ENCODE data around the gene ZDHHC11B. TPM values are rescaled to one million over a fixed set of nuclear protein-coding genes. Genes with fewer than 3 reads are reported as not detected.
"Not testable (repeated sequence)": the region's sequence is repeated elsewhere in the genome, so short reads cannot be mapped to it uniquely, and the experiment has no call there.

The ZDHHC11B gene
- total RNA-seq, 5 donors from 2014 or later (not counting 1 experiment from before 2014, with no cell fraction given), result 2.1 to 20.6 (median 3.6) TPM

GRCh38 chr5:716740-717139 is 67.8 kb downstream of the ZDHHC11B start:
- H3K4me3 ChIP-seq (ENCODE audit: control insufficient read depth in 1 of 2, extremely low read depth in 1 of 2, low read length in 1 of 2); H3K4me3 Mint-ChIP-seq; ATAC-seq (replicated peaks in 1 of 4); H3K27ac ChIP-seq (ENCODE audit: low read length); H3K36me3 ChIP-seq (ENCODE audit: control insufficient read depth in 2 of 2, extremely low read depth in 1 of 2, insufficient read depth in 1 of 2, low read length in 1 of 2); CTCF ChIA-PET; POLR2A ChIA-PET; DNase-seq; H3K9me3 ChIP-seq; H3K27me3 ChIP-seq (replicated peaks in 1 of 2; ENCODE audit: control insufficient read depth in 2 of 2, extremely low read depth in 1 of 2, insufficient read depth in 2 of 2, low read length in 1 of 2); H3K27ac Mint-ChIP-seq; H3K4me1 ChIP-seq (ENCODE audit: control insufficient read depth in 1 of 2, extremely low read depth in 1 of 2, insufficient read depth in 2 of 2, low read length in 2 of 2); H3K4me1 Mint-ChIP-seq: not testable (repeated sequence)
- Mint-ChIP-seq H3K9me3 (peaks cover 7 to 25% (median 17%) of the 10 kb centered on the region in 3 donors), H3K36me3 (peaks cover 19% of the 10 kb centered on the region), H3K27me3 (peaks cover 16 to 23% of the 10 kb centered on the region in 2 donors)
- no CpG with 5 or more reads among the region's 4 CpGs for WGBS (ENCODE audit: insufficient coverage)

GRCh38 chr5:715636-716035 is 68.9 kb downstream of the ZDHHC11B start:
- Mint-ChIP-seq H3K27me3 (peaks cover 17 to 21% of the 10 kb centered on the region in 2 donors), H3K36me3 (peaks cover 19% of the 10 kb centered on the region), H3K9me3 (peaks cover 7 to 25% (median 17%) of the 10 kb centered on the region in 3 donors)
- H3K36me3 ChIP-seq (ENCODE audit: control insufficient read depth in 2 of 2, extremely low read depth in 1 of 2, insufficient read depth in 1 of 2, low read length in 1 of 2); H3K4me1 Mint-ChIP-seq; ATAC-seq (replicated peaks in 1 of 4); H3K27ac Mint-ChIP-seq; H3K9me3 ChIP-seq; H3K4me1 ChIP-seq (ENCODE audit: control insufficient read depth in 1 of 2, extremely low read depth in 1 of 2, insufficient read depth in 2 of 2, low read length in 2 of 2); DNase-seq; CTCF ChIA-PET; POLR2A ChIA-PET; H3K4me3 ChIP-seq (ENCODE audit: control insufficient read depth in 1 of 2, extremely low read depth in 1 of 2, low read length in 1 of 2); H3K27ac ChIP-seq (ENCODE audit: low read length); H3K4me3 Mint-ChIP-seq: not testable (repeated sequence)
- 75% methylated on average over 2 of the region's 4 CpGs for WGBS (ENCODE audit: insufficient coverage)
- H3K27me3 ChIP-seq (replicated peaks in 1 of 2; ENCODE audit: control insufficient read depth in 2 of 2, extremely low read depth in 1 of 2, insufficient read depth in 2 of 2, low read length in 1 of 2), result peaks cover 0 to 10% of the 10 kb centered on the region in 2 experiments

GRCh38 chr5:714215-715118 is 70.1 kb downstream of the ZDHHC11B start:
- POLR2A ChIA-PET; DNase-seq; H3K4me3 ChIP-seq (ENCODE audit: control insufficient read depth in 1 of 2, extremely low read depth in 1 of 2, low read length in 1 of 2); H3K27ac ChIP-seq (ENCODE audit: low read length); H3K4me3 Mint-ChIP-seq; ATAC-seq (replicated peaks in 1 of 4); H3K4me1 ChIP-seq (ENCODE audit: control insufficient read depth in 1 of 2, extremely low read depth in 1 of 2, insufficient read depth in 2 of 2, low read length in 2 of 2); H3K36me3 ChIP-seq (ENCODE audit: control insufficient read depth in 2 of 2, extremely low read depth in 1 of 2, insufficient read depth in 1 of 2, low read length in 1 of 2); H3K9me3 ChIP-seq; H3K4me1 Mint-ChIP-seq; CTCF ChIA-PET; H3K27ac Mint-ChIP-seq: not testable (repeated sequence)
- peaks cover 17% of the 10 kb centered on the region for H3K36me3 Mint-ChIP-seq
- peaks cover 5 to 23% (median 8%) of the 10 kb centered on the region in 3 donors for H3K9me3 Mint-ChIP-seq
- H3K27me3 Mint-ChIP-seq, result peaks cover 17 to 21% of the 10 kb centered on the region in 2 donors
- WGBS (ENCODE audit: insufficient coverage), result no CpG with 5 or more reads among the region's 8 CpGs
- H3K27me3 ChIP-seq (replicated peaks in 1 of 2; ENCODE audit: control insufficient read depth in 2 of 2, extremely low read depth in 1 of 2, insufficient read depth in 2 of 2, low read length in 1 of 2), result peaks cover 0 to 10% of the 10 kb centered on the region in 2 experiments

- H3K4me3 ChIP-seq (ENCODE audit: control insufficient read depth in 1 of 2, extremely low read depth in 1 of 2, low read length in 1 of 2); POLR2A ChIA-PET; H3K4me3 Mint-ChIP-seq; H3K36me3 ChIP-seq (ENCODE audit: control insufficient read depth in 2 of 2, extremely low read depth in 1 of 2, insufficient read depth in 1 of 2, low read length in 1 of 2); CTCF ChIA-PET; H3K9me3 ChIP-seq; H3K4me1 Mint-ChIP-seq; H3K27ac Mint-ChIP-seq; ATAC-seq (replicated peaks in 1 of 4); H3K27ac ChIP-seq (ENCODE audit: low read length); DNase-seq; H3K4me1 ChIP-seq (ENCODE audit: control insufficient read depth in 1 of 2, extremely low read depth in 1 of 2, insufficient read depth in 2 of 2, low read length in 2 of 2): not testable (repeated sequence)
- Mint-ChIP-seq H3K27me3 (peaks cover 17 to 21% of the 10 kb centered on the region in 2 donors), H3K9me3 (peaks cover under 1 to 16% (median under 1%) of the 10 kb centered on the region in 3 donors), H3K36me3 (peaks cover 15% of the 10 kb centered on the region)
- peaks cover 0 to 15% of the 10 kb centered on the region in 2 experiments for H3K27me3 ChIP-seq (replicated peaks in 1 of 2; ENCODE audit: control insufficient read depth in 2 of 2, extremely low read depth in 1 of 2, insufficient read depth in 2 of 2, low read length in 1 of 2)
- no CpG with 5 or more reads among the region's 3 CpGs for WGBS (ENCODE audit: insufficient coverage)
These were observed 70.8 kb downstream of the ZDHHC11B start for GRCh38 chr5:713686-714085.

DNA sequence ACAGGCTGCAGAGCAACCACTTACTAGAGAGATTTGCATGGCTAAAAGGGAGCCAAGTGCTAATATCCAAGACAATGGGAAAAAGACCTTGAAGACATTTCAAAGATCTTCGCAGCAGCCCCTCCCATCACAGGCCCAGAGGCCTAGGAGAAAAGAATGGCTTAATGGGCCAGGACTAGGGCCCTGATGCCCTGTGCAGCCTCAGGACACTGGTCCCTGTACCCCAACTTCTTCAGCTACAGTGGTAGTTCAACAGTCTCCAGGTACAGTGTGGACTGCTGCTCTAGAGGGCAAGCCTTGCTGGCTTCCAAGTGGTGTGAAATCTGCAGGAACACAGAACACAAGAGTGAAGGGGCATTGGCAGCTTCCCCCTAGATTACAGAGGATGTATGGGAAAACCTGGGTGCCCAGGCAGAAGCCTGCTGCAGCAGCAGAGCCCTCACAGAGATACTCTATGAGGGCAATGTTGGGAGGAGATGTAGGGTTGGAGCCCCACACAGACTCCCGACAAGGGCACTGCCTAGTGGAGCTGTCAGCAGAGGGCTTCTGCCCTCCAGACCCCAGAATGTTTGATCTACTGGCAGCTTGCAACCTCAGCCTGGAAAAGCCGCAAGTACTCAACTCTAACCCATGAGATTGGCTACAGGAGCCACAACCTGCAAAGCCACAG is 75.5 kb downstream of the ZDHHC11B start:
- no CpG with 5 or more reads among the region's 3 CpGs for WGBS (ENCODE audit: insufficient coverage)
- H3K4me3 Mint-ChIP-seq; H3K36me3 ChIP-seq (ENCODE audit: control insufficient read depth in 2 of 2, extremely low read depth in 1 of 2, insufficient read depth in 1 of 2, low read length in 1 of 2); H3K9me3 Mint-ChIP-seq; POLR2A ChIA-PET; ATAC-seq (replicated peaks in 1 of 4); H3K27me3 Mint-ChIP-seq; H3K4me1 Mint-ChIP-seq; CTCF ChIA-PET; H3K27ac ChIP-seq (ENCODE audit: low read length); DNase-seq; H3K4me3 ChIP-seq (ENCODE audit: control insufficient read depth in 1 of 2, extremely low read depth in 1 of 2, low read length in 1 of 2); H3K9me3 ChIP-seq; H3K4me1 ChIP-seq (ENCODE audit: control insufficient read depth in 1 of 2, extremely low read depth in 1 of 2, insufficient read depth in 2 of 2, low read length in 2 of 2); H3K27ac Mint-ChIP-seq; H3K36me3 Mint-ChIP-seq: not testable (repeated sequence)
- H3K27me3 ChIP-seq (replicated peaks in 1 of 2; ENCODE audit: control insufficient read depth in 2 of 2, extremely low read depth in 1 of 2, insufficient read depth in 2 of 2, low read length in 1 of 2), result peaks cover 0 to 14% of the 10 kb centered on the region in 2 experiments

DNA sequence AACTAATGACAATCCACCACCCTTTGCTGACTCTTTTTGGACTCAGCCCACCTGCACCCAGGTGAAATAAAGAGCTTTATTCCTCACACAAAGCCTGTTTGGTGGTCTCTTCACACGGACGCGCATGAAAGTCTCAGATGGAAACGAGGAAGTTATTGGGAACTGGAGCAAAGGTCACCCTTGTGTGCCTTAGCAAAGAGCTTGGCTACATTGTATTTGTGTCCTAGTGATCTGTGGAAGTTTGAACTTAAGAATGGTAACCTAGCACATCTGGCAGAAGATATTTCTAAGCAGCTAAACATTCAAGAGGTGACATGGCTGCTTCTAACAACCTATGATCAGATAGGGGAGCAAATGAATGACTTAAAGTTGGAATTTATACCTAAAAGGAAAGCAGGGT is 76.2 kb downstream of the ZDHHC11B start:
- POLR2A ChIA-PET; H3K4me1 Mint-ChIP-seq; H3K27me3 Mint-ChIP-seq; ATAC-seq (replicated peaks in 1 of 4); H3K4me1 ChIP-seq (ENCODE audit: control insufficient read depth in 1 of 2, extremely low read depth in 1 of 2, insufficient read depth in 2 of 2, low read length in 2 of 2); H3K27ac ChIP-seq (ENCODE audit: low read length); H3K9me3 ChIP-seq; CTCF ChIA-PET; H3K4me3 ChIP-seq (ENCODE audit: control insufficient read depth in 1 of 2, extremely low read depth in 1 of 2, low read length in 1 of 2); DNase-seq; H3K36me3 ChIP-seq (ENCODE audit: control insufficient read depth in 2 of 2, extremely low read depth in 1 of 2, insufficient read depth in 1 of 2, low read length in 1 of 2); H3K9me3 Mint-ChIP-seq; H3K4me3 Mint-ChIP-seq; H3K36me3 Mint-ChIP-seq; H3K27ac Mint-ChIP-seq: not testable (repeated sequence)
- H3K27me3 ChIP-seq (replicated peaks in 1 of 2; ENCODE audit: control insufficient read depth in 2 of 2, extremely low read depth in 1 of 2, insufficient read depth in 2 of 2, low read length in 1 of 2), result peaks cover 0 to 14% of the 10 kb centered on the region in 2 experiments
- WGBS (ENCODE audit: insufficient coverage), result no CpG with 5 or more reads among the region's 4 CpGs
